Measurements from ENCODE around the gene LOXL4.

The LOXL4 gene

GRCh38 chr10:98294270-98294627, 26.3 kb upstream of the LOXL4 start:
- DNase-seq (ENCODE audit: low spot score), result no peak

GRCh38 chr10:98293550-98294269, 25.7 kb upstream of the LOXL4 start:
- no peak for DNase-seq (ENCODE audit: low spot score)

- no peak for DNase-seq (ENCODE audit: low spot score)
Measured at GRCh38 chr10:98292971-98293370, 25.0 kb upstream of the LOXL4 start.

- no peak for DNase-seq (ENCODE audit: low spot score)
Measured at GRCh38 chr10:98289802-98290209, 21.8 kb upstream of the LOXL4 start.

GRCh38 chr10:98287321-98287720, 19.3 kb upstream of the LOXL4 start:
- no peak for DNase-seq (ENCODE audit: low spot score)

GRCh38 chr10:98286419-98286818, 18.4 kb upstream of the LOXL4 start:
- DNase-seq (ENCODE audit: low spot score), result no peak

GRCh38 chr10:98285416-98285815, 17.4 kb upstream of the LOXL4 start:
- no peak for DNase-seq (ENCODE audit: low spot score)

GRCh38 chr10:98276311-98276710, 8.3 kb upstream of the LOXL4 start:
- no peak for DNase-seq (ENCODE audit: low spot score)

- DNase-seq (ENCODE audit: low spot score), result no peak
Measured at GRCh38 chr10:98274562-98274961, 6.6 kb upstream of the LOXL4 start.

- no peak for DNase-seq (ENCODE audit: low spot score)
Measured at GRCh38 chr10:98273057-98273850, 5.3 kb upstream of the LOXL4 start.

- DNase-seq (ENCODE audit: low spot score), result no peak
Measured at GRCh38 chr10:98272656-98273055, 4.7 kb upstream of the LOXL4 start.

- no peak for DNase-seq (ENCODE audit: low spot score)
Measured at GRCh38 chr10:98272245-98272644, 4.3 kb upstream of the LOXL4 start.

GRCh38 chr10:98270786-98271185, 2.8 kb upstream of the LOXL4 start:
- no peak for DNase-seq (ENCODE audit: low spot score)

GRCh38 chr10:98270073-98270740, 2.2 kb upstream of the LOXL4 start:
- DNase-seq (ENCODE audit: low spot score), result no peak

- DNase-seq (ENCODE audit: low spot score), result no peak
Measured at GRCh38 chr10:98269435-98269912, 1.5 kb upstream of the LOXL4 start.

- DNase-seq (ENCODE audit: low spot score), result no peak
Measured at GRCh38 chr10:98268694-98269431, 869 bp upstream of the LOXL4 start.

- DNase-seq (ENCODE audit: low spot score), result no peak
Measured at GRCh38 chr10:98267069-98267893, 713 bp downstream of the LOXL4 start.

GRCh38 chr10:98266647-98267046, 1.3 kb downstream of the LOXL4 start:
- no peak for DNase-seq (ENCODE audit: low spot score)

GRCh38 chr10:98265403-98266378, 2.3 kb downstream of the LOXL4 start:
- no peak for DNase-seq (ENCODE audit: low spot score)
